Progenitor cell of endocrine pancreas (in vitro differentiated cells): ENCODE data around the gene EHBP1. TPM values are rescaled to one million over a fixed set of nuclear protein-coding genes. Genes with fewer than 3 reads are reported as not detected.

Experiments used
- DNase-seq: peaks from one replicate; pipeline ENCODE4 v3.0.0; 2021; ENCODE audit warnings: low spot score; ENCODE audit not compliant: unreplicated experiment
- H3K27ac Mint-ChIP-seq: 2 replicates; pipeline ENCODE4 v1.8.0; 2021; ENCODE audit warnings: mild to moderate bottlenecking, moderate library complexity, mixed read lengths
- H3K27me3 Mint-ChIP-seq: 2 replicates; pipeline ENCODE4 v1.8.0; 2021; ENCODE audit warnings: mixed read lengths
- H3K36me3 Mint-ChIP-seq: 2 replicates; pipeline ENCODE4 v1.8.0; 2022; ENCODE audit warnings: mixed read lengths; ENCODE audit not compliant: insufficient read depth
- H3K4me1 Mint-ChIP-seq: 2 replicates; pipeline ENCODE4 v1.8.0; 2021; ENCODE audit warnings: low read depth, mixed read lengths
- H3K4me3 Mint-ChIP-seq: 2 replicates; pipeline ENCODE4 v1.8.0; 2021; ENCODE audit warnings: low read depth, mild to moderate bottlenecking, moderate library complexity, mixed read lengths
- H3K9me3 Mint-ChIP-seq: 2 replicates; pipeline ENCODE4 v1.8.0; 2021; ENCODE audit warnings: low read depth, mixed read lengths
- CTCF ChIP-seq: fragments of 200-600 bp; sonication (generic); IDR thresholded peaks from one replicate; pipeline ENCODE4 v1.5.0; 2021; ENCODE audit warnings: antibody characterized with exemption, mild to moderate bottlenecking; ENCODE audit not compliant: unreplicated experiment
- total RNA-seq: library from RNA; stranded (reverse); gene quantifications from 2 replicates; pipeline ENCODE4 v1.2.1, GENCODE V29; 2021

The EHBP1 gene
- total RNA-seq, 1 donor from 2014 or later, result 45.6 TPM

- Mint-ChIP-seq H3K27me3 (no peaks in the 10 kb centered on the region), H3K4me1 (peaks cover 21% of the 10 kb centered on the region), H3K4me3 (no peak overlapping the region), H3K36me3 (no peaks in the 10 kb centered on the region), H3K9me3 (no peaks in the 10 kb centered on the region), H3K27ac (no peak overlapping the region)
- TF ChIP-seq CTCF, result no peak
- DNase-seq, result no peak
These were observed 35.6 kb downstream of the EHBP1 start for GRCh38 chr2:62741127-62741526.

GRCh38 chr2:62741954-62742722 lies 36.6 kb downstream of the EHBP1 start:
- peaks cover 19% of the 10 kb centered on the region for H3K4me1 Mint-ChIP-seq

GRCh38 chr2:62743506-62743905 lies 38.0 kb downstream of the EHBP1 start:
- TF ChIP-seq CTCF, result no peak
- DNase-seq, result no peak
- no peak overlapping the region for H3K4me3 Mint-ChIP-seq
- H3K9me3 Mint-ChIP-seq, result no peaks in the 10 kb centered on the region
- H3K27ac Mint-ChIP-seq, result no peak overlapping the region
- H3K27me3 Mint-ChIP-seq, result no peaks in the 10 kb centered on the region
- peaks cover 4% of the 10 kb centered on the region for H3K36me3 Mint-ChIP-seq
- peaks cover 17% of the 10 kb centered on the region for H3K4me1 Mint-ChIP-seq

More at GRCh38 chr2:62741954-62742722, 36.6 kb downstream of the EHBP1 start:
- H3K27ac Mint-ChIP-seq, result no peak overlapping the region
- no peaks in the 10 kb centered on the region for H3K36me3 Mint-ChIP-seq
- H3K4me3 Mint-ChIP-seq, result no peak overlapping the region
- H3K9me3 Mint-ChIP-seq, result no peaks in the 10 kb centered on the region
- no peaks in the 10 kb centered on the region for H3K27me3 Mint-ChIP-seq
- TF ChIP-seq CTCF, result no peak
- DNase-seq, result no peak

GRCh38 chr2:62744603-62745002 lies 39.1 kb downstream of the EHBP1 start:
- H3K9me3 Mint-ChIP-seq, result no peaks in the 10 kb centered on the region
- DNase-seq, result no peak
- H3K27ac Mint-ChIP-seq, result no peak overlapping the region
- no peaks in the 10 kb centered on the region for H3K27me3 Mint-ChIP-seq
- H3K4me3 Mint-ChIP-seq, result no peak overlapping the region
- H3K36me3 Mint-ChIP-seq, result peaks cover 6% of the 10 kb centered on the region
- no peak for TF ChIP-seq CTCF
- peaks cover 14% of the 10 kb centered on the region for H3K4me1 Mint-ChIP-seq

DNA sequence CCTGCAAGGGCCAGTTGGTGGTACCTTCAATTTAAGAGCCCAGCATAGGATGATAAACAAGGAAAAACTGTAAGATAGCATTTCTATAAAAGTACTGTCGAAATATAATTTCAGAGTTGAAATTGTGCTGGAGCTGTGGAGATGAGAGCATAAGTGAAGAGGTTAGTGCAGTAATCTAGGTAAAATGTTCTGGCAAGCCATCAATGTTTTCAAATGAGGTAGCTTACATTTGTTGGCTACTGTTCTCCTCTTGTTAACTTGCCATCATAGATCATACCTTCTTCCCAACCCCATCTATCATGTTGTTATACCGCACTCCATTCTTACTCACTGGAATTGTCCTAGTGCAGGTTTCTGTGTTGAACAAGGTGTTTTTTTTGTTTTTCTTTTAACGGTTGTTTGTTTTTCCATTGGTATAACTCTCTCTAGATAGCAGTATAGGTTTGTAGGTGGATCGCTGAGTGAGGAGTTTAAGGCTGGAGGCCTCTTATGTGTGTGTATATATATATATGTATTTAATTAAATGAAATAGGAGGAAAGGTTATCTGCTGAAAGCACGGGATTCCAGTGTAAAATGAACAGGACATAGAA lies 40.5 kb downstream of the EHBP1 start:
- Mint-ChIP-seq H3K4me3 (no peak overlapping the region), H3K27me3 (no peaks in the 10 kb centered on the region), H3K27ac (no peak overlapping the region), H3K36me3 (peaks cover 19% of the 10 kb centered on the region), H3K4me1 (peaks cover 14% of the 10 kb centered on the region), H3K9me3 (peaks cover 13% of the 10 kb centered on the region)
- DNase-seq, result no peak
- TF ChIP-seq CTCF, result no peak
